Loucy (cell line): ENCODE data around the gene PLEKHD1.
"Not testable (repeated sequence)": the region's sequence is repeated elsewhere in the genome, so short reads cannot be mapped to it uniquely, and the experiment has no call there.

ENCODE experiments used
- H2AFZ ChIP-seq: fragments of 200-600 bp; sonication (generic); 2 replicates; pipeline ENCODE4 v1.6.0; 2016; ENCODE audit warnings: antibody characterized with exemption, mild to moderate bottlenecking, low read length, moderate library complexity
- H3F3A ChIP-seq: fragments of 200-600 bp; 2 replicates; pipeline ENCODE4 v1.6.0; 2016; ENCODE audit warnings: antibody characterized with exemption, low read depth, mild to moderate bottlenecking
- H3K27me3 ChIP-seq: fragments of 200-600 bp; sonication (generic); 2 replicates; pipeline ENCODE4 v1.6.1; 2014; ENCODE audit warnings: low read length, mild to moderate bottlenecking; ENCODE audit not compliant: insufficient read depth, poor library complexity, severe bottlenecking
- H3K36me3 ChIP-seq: fragments of 200-600 bp; sonication (generic); 2 replicates; pipeline ENCODE4 v1.6.1; 2016; ENCODE audit warnings: low read length; ENCODE audit not compliant: insufficient read depth
- H3K4me1 ChIP-seq: fragments of 200-600 bp; sonication (generic); 2 replicates; pipeline ENCODE4 v1.5.1; 2014; ENCODE audit warnings: low read length, mild to moderate bottlenecking; ENCODE audit not compliant: insufficient read depth, poor library complexity, severe bottlenecking
- H3K4me2 ChIP-seq: fragments of 200-600 bp; sonication (generic); 2 replicates; pipeline ENCODE4 v1.6.0; 2014; ENCODE audit warnings: antibody characterized with exemption, low read length, low read depth, mild to moderate bottlenecking; ENCODE audit not compliant: poor library complexity, severe bottlenecking
- H3K4me3 ChIP-seq: fragments of 200-600 bp; sonication (generic); 2 replicates; pipeline ENCODE4 v1.5.1; 2014; ENCODE audit warnings: low read length, mild to moderate bottlenecking, mixed read lengths; ENCODE audit not compliant: poor library complexity, severe bottlenecking
- H3K79me2 ChIP-seq: fragments of 200-600 bp; sonication (generic); 2 replicates; pipeline ENCODE4 v1.6.1; 2014; ENCODE audit warnings: low read length; ENCODE audit not compliant: insufficient read depth
- H3K9ac ChIP-seq: fragments of 200-600 bp; sonication (generic); 2 replicates; pipeline ENCODE4 v1.6.0; 2014; ENCODE audit warnings: mild to moderate bottlenecking, low read depth, low read length, moderate library complexity; ENCODE audit not compliant: poor library complexity, severe bottlenecking
- H3K9me2 ChIP-seq: fragments of 200-600 bp; sonication (generic); replicated peaks from 2 replicates; pipeline ENCODE4 v1.6.1; 2016; ENCODE audit warnings: low read depth, low read length, mixed read lengths
- H3K9me3 ChIP-seq: fragments of 200-600 bp; sonication (generic); 2 replicates; pipeline ENCODE4 v1.6.1; 2014; ENCODE audit warnings: mild to moderate bottlenecking, antibody characterized with exemption, low read length, low read depth; ENCODE audit not compliant: insufficient read depth
- H4K20me1 ChIP-seq: fragments of 200-600 bp; sonication (generic); 2 replicates; pipeline ENCODE4 v1.6.0; 2014; ENCODE audit warnings: antibody characterized with exemption, low read length, mild to moderate bottlenecking; ENCODE audit not compliant: insufficient read depth, poor library complexity, severe bottlenecking
- CTCF ChIP-seq: fragments of 200-600 bp; sonication (generic); conservative IDR thresholded peaks from 2 replicates; pipeline ENCODE4 v1.5.1; 2014; ENCODE audit warnings: mild to moderate bottlenecking, antibody characterized with exemption, low read length
- EZH2phosphoT487 ChIP-seq: fragments of 200-600 bp; IDR thresholded peaks from 2 replicates; pipeline ENCODE4 v1.6.1; 2018; ENCODE audit warnings: antibody characterized with exemption, mild to moderate bottlenecking, moderate library complexity, borderline replicate concordance

Gene PLEKHD1

DNA sequence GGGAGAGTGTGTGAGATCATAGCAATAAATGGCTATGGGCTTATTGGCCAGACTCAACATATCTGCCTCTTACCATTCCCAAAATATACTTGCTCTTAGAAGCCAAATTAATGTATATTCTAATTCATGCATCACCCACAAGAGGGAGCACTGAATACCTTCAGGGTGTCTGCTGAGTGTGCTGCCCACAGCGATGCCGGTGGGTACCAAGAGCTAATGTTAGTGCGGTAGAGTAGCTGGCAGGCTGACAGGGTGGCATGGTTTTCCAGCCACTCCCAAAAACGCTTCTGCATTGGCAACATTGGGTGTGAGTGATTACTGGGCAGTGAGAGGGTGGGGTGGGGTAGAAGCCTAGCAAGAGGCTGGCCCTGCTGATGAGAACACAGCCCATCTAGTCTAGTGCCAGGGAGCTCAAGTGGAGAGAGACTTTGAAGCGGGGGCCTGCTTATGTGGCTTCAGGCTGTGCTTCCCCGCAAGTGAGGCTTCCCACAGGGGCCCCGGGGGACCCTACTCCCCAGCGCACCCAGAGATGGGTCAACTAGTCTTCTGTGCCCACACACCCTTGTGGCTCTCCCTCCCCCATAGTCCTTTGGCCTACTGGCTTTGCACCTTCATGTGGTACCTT lies 9.2 kb upstream of the PLEKHD1 start:
- TF ChIP-seq CTCF (peak; percentile 70), EZH2phosphoT487 (no peak)

DNA sequence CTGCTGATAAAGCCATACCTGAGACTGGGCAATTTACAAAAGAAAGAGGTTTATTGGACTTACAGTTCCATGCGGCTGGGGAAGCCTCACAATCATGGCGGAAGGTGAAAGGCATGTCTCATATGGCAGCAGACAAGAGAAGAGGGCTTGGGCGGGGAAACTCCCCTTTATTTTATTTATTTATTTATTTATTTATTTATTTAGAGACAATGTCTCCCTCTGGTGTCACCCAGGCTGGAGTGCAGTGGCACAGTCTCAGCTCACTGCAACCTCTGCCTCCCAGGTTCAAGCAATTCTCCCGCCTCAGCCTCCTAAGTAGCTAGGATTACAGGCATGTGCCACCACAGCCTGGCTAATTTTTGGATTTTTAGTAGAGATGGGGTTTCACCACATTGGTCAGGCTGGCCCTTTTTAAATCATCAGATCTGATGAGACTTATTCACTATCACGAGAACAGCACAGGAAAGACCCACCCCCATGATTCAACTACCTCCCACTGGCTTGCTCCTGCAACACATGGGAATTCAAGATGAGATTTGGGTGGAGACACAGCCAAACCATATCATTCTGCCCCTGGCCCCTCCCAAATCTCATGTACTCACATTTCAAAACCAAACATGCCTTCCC lies 7.6 kb upstream of the PLEKHD1 start:
- not testable (repeated sequence) for H3F3A ChIP-seq, H3K4me1 ChIP-seq, H2AFZ ChIP-seq, H3K36me3 ChIP-seq, H3K27me3 ChIP-seq, H3K9ac ChIP-seq, H3K4me2 ChIP-seq, H3K9me2 ChIP-seq, H3K4me3 ChIP-seq, H3K79me2 ChIP-seq, H3K9me3 ChIP-seq, H4K20me1 ChIP-seq

More for the DNA sequence above, 9.2 kb upstream of the PLEKHD1 start:
- no peak overlapping the region for H3K4me2 ChIP-seq
- no peaks in the 10 kb centered on the region for H3K27me3 ChIP-seq
- H3K36me3 ChIP-seq: no peaks in the 10 kb centered on the region
- H2AFZ ChIP-seq: no peak overlapping the region
- no peak overlapping the region for H3K9ac ChIP-seq
- no peaks in the 10 kb centered on the region for H3K79me2 ChIP-seq
- no peaks in the 10 kb centered on the region for H3K9me2 ChIP-seq
- no peaks in the 10 kb centered on the region for H4K20me1 ChIP-seq
- no peaks in the 10 kb centered on the region for H3K4me1 ChIP-seq
- H3K4me3 ChIP-seq: no peak overlapping the region
- no peaks in the 10 kb centered on the region for H3K9me3 ChIP-seq
- no peaks in the 10 kb centered on the region for H3F3A ChIP-seq

DNA sequence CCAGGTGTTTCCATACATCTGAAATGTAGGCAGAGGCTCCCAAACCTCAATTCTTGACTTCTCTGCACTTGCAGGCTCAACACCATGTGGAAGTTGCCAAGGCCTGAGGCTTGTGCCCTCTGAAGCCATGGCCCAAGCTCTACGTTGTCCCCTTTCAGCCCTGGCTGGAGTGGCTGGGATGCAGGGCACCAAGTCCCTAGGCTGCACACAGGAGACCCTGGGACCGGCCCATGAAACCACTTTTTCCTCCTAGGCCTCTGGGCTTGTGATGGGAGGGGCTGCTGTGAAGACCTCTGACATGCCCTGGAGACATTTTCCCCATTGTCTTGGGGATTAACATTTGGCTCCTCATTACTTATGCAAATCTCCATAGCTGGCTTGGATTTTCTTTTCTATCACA lies 6.5 kb upstream of the PLEKHD1 start:
- not testable (repeated sequence) for H3K27me3 ChIP-seq, H3K9me2 ChIP-seq, H3K4me3 ChIP-seq, H4K20me1 ChIP-seq, H3K4me1 ChIP-seq, H3K9me3 ChIP-seq, H3K79me2 ChIP-seq, H3K9ac ChIP-seq, H3K36me3 ChIP-seq, H2AFZ ChIP-seq, H3K4me2 ChIP-seq, H3F3A ChIP-seq

GRCh38 chr14:69479696-69480095 lies 4.8 kb upstream of the PLEKHD1 start:
- no peaks in the 10 kb centered on the region for H4K20me1 ChIP-seq
- H3K4me1 ChIP-seq: peaks cover 4% of the 10 kb centered on the region
- H3K27me3 ChIP-seq: no peaks in the 10 kb centered on the region
- no peaks in the 10 kb centered on the region for H3F3A ChIP-seq
- no peak overlapping the region for H3K9ac ChIP-seq
- no peaks in the 10 kb centered on the region for H3K9me3 ChIP-seq
- H3K4me3 ChIP-seq: no peak overlapping the region
- TF ChIP-seq CTCF (no peak), EZH2phosphoT487 (no peak)
- no peaks in the 10 kb centered on the region for H3K79me2 ChIP-seq
- no peaks in the 10 kb centered on the region for H3K9me2 ChIP-seq
- no peak overlapping the region for H3K4me2 ChIP-seq
- H3K36me3 ChIP-seq: no peaks in the 10 kb centered on the region
- H2AFZ ChIP-seq: no peak overlapping the region
